Right lobe of liver (tissue), 4 donors: ENCODE results near the gene NFKB1.

Experiments
- POLR2A ChIP-seq: fragments of 450-650 bp; IDR thresholded peaks from one replicate; pipeline ENCODE4 v1.6.1; 2017; ENCODE audit warnings: antibody characterized with exemption, mild to moderate bottlenecking
- TF ChIP-seq, protein P1 (sequence below), 4 donors: fragments of 200-600 bp in 3 of 4; fragments of 450-650 bp in 1 of 4; IDR thresholded peaks; one replicate each; pipeline versions ENCODE4 v1.5.1 to v1.8.0; 2016 to 2022; ENCODE audit warnings: antibody characterized with exemption in 4 of 4, mild to moderate bottlenecking in 2 of 4
- donor health status: DM: no; HTN: no; CAD: no.
- donor health status: DM: no; HTN: no; CAD: no.
- donor health status: DM: no; HTN: yes; CAD: no.

DNA sequence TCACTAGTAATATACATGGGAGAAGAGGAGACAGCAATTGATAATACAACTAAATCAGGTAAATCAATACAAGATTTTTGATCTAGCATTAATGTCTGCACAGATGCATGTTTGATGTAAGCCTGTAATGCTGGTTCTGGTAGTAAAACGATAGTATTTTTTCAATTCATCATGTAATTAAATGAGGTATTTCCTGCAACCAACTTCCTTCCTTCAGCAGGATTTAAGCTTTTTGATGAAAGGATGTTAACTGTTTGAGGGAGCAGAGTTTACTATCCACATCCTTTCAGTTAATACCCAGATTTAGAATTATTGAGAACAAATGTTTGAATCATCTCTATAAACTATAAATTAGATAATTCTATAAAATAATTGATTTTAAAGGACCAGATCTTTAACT lies 31.4 kb upstream of the NFKB1 start:
- no peak for TF ChIP-seq POLR2A
- TF ChIP-seq, protein P1, sequence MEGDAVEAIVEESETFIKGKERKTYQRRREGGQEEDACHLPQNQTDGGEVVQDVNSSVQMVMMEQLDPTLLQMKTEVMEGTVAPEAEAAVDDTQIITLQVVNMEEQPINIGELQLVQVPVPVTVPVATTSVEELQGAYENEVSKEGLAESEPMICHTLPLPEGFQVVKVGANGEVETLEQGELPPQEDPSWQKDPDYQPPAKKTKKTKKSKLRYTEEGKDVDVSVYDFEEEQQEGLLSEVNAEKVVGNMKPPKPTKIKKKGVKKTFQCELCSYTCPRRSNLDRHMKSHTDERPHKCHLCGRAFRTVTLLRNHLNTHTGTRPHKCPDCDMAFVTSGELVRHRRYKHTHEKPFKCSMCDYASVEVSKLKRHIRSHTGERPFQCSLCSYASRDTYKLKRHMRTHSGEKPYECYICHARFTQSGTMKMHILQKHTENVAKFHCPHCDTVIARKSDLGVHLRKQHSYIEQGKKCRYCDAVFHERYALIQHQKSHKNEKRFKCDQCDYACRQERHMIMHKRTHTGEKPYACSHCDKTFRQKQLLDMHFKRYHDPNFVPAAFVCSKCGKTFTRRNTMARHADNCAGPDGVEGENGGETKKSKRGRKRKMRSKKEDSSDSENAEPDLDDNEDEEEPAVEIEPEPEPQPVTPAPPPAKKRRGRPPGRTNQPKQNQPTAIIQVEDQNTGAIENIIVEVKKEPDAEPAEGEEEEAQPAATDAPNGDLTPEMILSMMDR (IDR thresholded peaks at IDR 0.05) = no peak
